RCC 7860 (cell line): ENCODE results near the gene NRAP.
A peak's percentile ranks its signal among the peaks of the same experiment; 100 is the strongest.
"Not testable (repeated sequence)": the region's sequence is repeated elsewhere in the genome, so short reads cannot be mapped to it uniquely, and the experiment has no call there.

ENCODE experiments used
- DNase-seq: peaks from one replicate; pipeline ENCODE4 v3.0.0-alpha.2; 2015; ENCODE audit warnings: low spot score
- FAIRE-seq: peaks from 2 replicates; lab custom pipeline; 2012; peaks lifted over from hg19 to GRCh38; lab: Jason Lieb, UNC

NRAP gene

DNA sequence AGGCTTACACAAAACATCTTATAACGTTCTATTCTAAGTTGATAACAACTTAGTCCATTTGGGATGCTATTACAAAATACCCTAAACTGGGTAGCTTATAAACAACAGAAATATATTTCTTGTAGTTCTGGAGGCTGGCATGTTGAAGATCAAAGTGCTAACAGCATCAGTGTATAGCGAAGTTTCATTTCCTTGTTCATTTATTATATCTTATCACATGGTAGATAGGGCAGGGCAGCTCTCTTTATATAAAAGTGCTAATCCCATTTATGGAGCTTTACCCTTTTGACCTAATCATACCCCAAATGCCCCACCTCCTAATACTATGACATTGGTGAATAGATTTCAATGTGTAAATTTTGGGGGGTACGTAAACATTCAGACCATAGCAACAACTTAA, 22.2 kb upstream of the NRAP start:
- no peak for DNase-seq
- FAIRE-seq, result no peak

DNA sequence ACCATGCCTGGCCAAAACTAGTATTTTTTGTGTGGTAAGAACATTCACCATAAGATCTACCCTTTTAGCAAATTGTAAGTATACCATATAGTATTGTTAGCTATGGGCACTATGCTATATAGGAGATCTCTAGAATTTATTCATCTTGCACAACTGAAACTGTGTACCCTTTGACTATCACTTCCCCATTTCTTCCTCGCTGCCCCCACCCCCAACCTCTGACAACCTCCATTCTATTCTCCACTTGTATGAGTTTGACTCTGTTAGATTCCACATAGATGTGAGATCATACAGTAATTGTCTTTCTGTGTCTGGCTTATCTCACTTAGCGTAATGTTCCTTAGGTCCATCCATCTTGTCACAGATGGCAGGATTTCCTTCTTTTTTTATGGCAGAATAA, 19.5 kb upstream of the NRAP start:
- no peak for DNase-seq
- no peak for FAIRE-seq

DNA sequence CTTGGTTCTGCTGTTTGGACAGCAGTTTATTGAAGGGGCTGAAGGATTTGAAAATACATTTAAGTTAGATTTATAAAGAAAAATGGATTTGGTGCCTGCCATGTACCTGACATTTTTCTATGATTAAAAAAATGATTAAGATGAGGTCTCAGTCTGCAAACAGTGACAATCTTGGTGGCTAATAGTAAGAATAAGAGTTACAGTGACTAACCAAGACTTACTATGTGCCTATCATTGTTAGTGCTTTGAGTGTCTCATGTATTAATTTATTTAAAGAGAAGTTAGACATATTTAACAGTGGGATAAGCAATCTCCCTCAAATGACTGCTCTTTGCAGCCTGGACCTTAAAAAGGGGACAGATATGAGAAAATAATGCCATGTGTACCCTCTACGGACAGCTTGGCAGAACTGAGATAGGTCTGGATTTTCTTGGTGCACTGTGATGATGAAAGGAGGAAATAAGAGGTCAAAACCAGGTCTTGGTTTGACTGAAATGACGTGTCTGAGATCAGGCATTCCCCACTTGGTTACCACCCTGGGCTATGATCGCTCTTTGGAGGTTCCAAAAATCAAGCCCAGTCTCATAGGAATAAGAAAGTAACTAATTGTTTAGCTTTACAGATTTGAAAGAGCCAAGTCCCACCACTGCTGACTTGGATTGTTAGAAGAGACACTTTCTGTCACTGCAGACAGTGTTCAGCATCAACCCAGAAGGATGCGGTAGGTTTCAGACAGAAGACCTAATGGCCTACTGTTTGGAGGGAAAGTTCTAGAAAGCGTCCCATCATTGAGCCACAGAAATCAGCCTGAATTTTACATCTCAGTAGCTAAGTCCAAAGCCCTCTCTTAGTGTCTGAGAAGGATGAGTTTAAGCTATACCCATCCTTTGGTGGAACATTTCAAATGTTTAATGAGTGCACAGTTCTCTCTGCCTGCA, 18.0 kb upstream of the NRAP start:
- DNase-seq, result no peak
- FAIRE-seq, result no peak

GRCh38 chr10:113680190-113681111, 16.6 kb upstream of the NRAP start:
- peak; percentile 86 for DNase-seq
- FAIRE-seq, result peak; percentile 82

DNA sequence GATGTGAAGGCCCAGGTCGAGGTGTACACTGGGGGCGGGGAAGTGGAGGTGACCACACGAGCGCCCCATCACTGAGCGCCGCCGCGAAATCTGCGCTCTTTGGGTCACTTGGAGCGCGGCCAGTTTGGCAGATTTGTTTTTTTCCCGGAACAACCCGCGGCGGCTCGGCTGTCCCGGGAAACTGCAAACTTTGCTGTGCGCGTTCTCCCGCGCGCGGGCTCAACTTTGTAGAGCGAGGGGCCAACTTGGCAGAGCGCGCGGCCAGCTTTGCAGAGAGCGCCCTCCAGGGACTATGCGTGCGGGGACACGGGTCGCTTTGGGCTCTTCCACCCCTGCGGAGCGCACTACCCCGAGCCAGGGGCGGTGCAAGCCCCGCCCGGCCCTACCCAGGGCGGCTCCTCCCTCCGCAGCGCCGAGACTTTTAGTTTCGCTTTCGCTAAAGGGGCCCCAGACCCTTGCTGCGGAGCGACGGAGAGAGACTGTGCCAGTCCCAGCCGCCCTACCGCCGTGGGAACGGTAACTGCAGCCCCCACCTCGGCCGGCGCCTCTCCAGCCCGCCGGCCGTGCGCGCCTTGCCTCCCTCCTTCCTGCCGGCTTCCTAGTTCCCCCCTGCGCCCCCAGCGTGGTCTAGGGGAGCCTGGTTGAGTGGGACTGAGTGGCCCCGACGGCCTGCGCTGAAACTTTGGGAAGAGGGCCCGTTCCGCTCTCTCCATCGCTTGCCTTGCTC, 15.8 kb upstream of the NRAP start, which contains the start of gene CASP7:
TSS of gene CASP7 (plus strand) at position 450 of the 727 bp plus-strand sequence. CDS start 17,582 bp downstream, outside the sequence.
- FAIRE-seq, result no peak
- peak; percentile 71 for DNase-seq

GRCh38 chr10:113666682-113667252, 2.9 kb upstream of the NRAP start:
- DNase-seq (no peak), FAIRE-seq (no peak)

- DNase-seq, result no peak
- no peak for FAIRE-seq
Observed at GRCh38 chr10:113665806-113666354, 2.0 kb upstream of the NRAP start.

GRCh38 chr10:113665352-113665751, 1.5 kb upstream of the NRAP start:
- no peak for FAIRE-seq

GRCh38 chr10:113663142-113663541, 699 bp downstream of the NRAP start:
- no peak for FAIRE-seq
- no peak for DNase-seq

More at GRCh38 chr10:113665352-113665751, 1.5 kb upstream of the NRAP start:
- no peak for DNase-seq

- FAIRE-seq (no peak), DNase-seq (no peak)
Observed at GRCh38 chr10:113661332-113661731, 2.5 kb downstream of the NRAP start.

DNA sequence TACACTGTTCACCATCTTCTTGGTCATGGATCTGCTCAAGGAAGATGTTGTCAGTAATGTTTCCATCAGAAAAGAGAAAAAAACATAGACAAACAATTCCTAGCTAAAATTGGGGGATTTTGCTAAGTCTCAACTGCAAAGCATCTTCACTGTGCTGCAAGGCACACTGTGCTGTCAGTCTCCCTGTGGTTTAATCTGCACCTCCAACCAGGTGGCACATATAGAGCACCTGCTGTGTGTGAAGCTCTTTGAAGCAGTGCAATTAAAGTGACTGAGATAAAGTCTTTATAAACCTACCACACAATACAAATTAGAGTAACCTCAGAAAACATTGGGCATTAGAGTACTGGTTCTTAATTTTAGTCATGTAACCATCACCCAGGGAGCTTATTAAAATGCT, 6.3 kb downstream of the NRAP start:
- DNase-seq (no peak), FAIRE-seq (no peak)

- FAIRE-seq, result no peak
- DNase-seq, result no peak
Observed at GRCh38 chr10:113656896-113657295, 6.9 kb downstream of the NRAP start.

- DNase-seq, FAIRE-seq: not testable (repeated sequence)
Observed at GRCh38 chr10:113652456-113652855, 11.4 kb downstream of the NRAP start.

DNA sequence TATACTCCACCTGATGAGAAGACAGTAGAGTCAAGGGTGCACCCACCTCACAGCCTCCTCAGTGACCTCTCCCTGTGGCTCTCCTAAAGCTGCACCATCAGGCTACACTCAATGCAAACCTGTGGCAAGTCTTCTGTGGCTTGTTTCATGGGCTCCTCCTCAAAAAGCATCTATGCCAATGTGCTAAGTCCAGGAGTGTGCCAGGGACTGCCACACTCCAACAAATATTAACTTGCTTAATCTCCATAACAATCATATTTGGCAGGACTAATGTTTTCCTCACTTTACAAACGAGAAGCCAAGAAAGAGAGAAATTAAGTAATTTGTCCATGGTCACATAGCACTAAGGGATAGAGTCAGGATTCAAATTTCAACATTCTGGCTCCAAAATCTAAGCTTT, 11.9 kb downstream of the NRAP start:
- FAIRE-seq (no peak), DNase-seq (no peak)

DNA sequence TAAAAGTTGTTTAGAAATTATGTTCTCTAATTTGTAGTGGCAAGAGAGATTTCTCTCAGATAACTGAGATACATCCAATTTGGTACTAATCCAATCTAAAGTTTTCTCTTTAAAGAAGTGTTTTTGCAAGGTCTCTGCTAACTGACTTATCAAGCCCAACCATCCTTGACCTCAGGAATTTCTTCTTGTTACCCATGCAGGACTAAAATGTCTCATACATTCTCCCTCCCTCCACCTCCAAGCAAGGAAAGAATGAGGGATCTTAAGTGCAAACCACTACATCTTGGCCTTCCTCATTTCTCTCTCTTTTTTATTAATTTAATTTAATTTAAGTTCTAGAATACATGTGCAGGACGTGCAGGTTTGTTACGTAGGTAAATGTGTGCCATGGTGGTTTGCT, 12.8 kb downstream of the NRAP start:
- no peak for FAIRE-seq
- DNase-seq, result no peak

DNA sequence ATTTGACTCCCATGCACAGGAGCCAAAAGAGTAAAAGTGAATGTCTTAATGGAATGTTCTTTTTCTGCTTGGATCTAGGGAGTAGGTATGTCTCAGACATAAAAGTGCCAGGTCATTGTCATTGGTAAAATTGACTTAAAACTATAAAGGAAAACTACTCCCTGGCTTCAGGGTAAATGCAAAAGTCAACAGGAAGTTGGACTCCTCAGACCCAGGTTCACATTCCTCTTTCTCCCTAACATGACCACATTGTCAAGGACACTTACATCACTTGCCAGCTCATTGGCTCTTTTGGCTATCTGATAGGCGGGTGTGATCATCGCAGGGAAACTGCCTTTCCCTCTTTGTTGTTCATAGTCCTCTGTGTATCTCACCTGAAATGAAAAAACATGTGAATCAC, 13.7 kb downstream of the NRAP start:
- no peak for FAIRE-seq
- DNase-seq, result no peak

- DNase-seq (no peak), FAIRE-seq (no peak)
Observed at GRCh38 chr10:113648478-113648877, 15.4 kb downstream of the NRAP start.

DNA sequence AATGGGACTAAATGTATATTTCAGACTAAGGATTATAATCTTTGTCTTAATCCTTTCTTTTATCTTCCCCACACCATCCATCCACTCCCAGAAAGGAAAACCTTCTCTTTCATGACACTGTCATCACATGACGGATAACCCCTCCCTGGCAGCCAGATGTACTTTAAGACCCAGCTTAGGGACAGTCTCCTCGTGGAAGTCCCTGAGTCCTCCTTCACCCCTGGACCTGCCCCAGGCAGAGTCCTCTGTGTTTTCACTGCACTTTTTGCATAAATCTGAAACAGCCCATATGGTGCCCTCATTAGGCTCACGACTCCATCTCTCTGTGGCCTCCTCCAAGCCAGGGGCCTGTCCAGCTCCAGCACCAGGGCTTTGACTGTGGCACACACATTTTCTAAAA, 16.0 kb downstream of the NRAP start:
- FAIRE-seq (no peak), DNase-seq (no peak)

DNA sequence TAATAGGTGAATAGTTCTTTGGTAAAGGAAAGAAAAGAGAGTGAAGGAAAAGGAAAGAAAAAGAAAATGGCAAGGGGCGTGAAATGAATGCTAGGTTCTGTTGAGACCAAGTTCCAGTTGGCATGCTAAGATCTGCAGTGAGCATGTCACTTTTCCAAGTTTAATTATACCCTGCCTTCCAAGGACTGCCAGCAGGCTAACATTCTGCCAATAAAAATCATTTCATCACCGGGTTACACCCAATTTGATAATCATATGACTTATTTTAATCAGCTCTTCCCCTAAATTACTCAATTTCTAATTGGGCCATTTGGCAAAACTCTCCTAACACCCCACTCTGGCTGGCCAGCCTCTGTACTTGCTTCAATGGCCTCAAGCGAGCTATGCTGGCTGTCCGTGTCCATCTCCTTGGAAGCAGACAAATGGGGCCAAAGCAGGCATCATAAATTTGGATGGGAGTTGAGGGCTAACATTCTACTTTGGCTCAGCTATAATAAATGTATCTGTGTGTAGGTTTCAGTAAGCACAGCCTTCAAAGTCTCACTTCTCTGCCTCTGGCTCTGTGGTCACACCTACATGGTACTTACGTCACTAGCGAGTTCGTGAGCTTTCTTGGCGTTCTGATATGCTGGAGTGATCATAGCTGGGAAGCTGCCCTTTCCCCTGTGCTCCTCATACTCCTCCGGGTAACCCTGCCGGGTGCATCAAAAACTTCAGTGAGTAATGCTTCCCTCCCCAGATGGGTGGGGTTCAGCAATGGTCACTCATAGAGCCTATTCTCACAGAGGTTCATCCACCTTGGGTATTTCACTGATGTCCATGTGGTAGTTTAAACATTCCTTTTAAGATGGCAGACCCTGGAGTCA, 17.3 kb downstream of the NRAP start:
- FAIRE-seq, result no peak
- DNase-seq, result no peak
